SK-N-MC (cell line): ENCODE results near the gene KIAA0930.

Source experiments
- EZH2 ChIP-seq: fragments of 200-600 bp; sonication (generic); IDR thresholded peaks from one replicate; pipeline ENCODE4 v1.6.1; 2017; ENCODE audit warnings: antibody characterized with exemption
- POLR2AphosphoS5 ChIP-seq: IDR thresholded peaks from 2 replicates; pipeline ENCODE4 v1.6.1; 2012; ENCODE audit warnings: mild to moderate bottlenecking, low read depth, low read length, borderline replicate concordance

- TF ChIP-seq POLR2AphosphoS5, result no peak
- no peak for TF ChIP-seq EZH2
Observed at GRCh38 chr22:45251825-45252224, 11.1 kb upstream of the KIAA0930 start.
